Tibial nerve (tissue), 4 donors: ENCODE data around the gene TNFAIP8L2. TPM values are rescaled to one million over a fixed set of nuclear protein-coding genes. Genes with fewer than 3 reads are reported as not detected.
"Not testable (repeated sequence)": the region's sequence is repeated elsewhere in the genome, so short reads cannot be mapped to it uniquely, and the experiment has no call there.

ENCODE experiments used
- DNase-seq, 2 donors: peaks; one replicate each; pipeline ENCODE4 v3.0.0-alpha.2; 2019; ENCODE audit warnings: low spot score in 2 of 2
- H3K27ac ChIP-seq, 4 donors: fragments of 200-600 bp; sonication (generic) in 3 of 4; one replicate each; pipeline ENCODE4 v1.5.1; 2017 to 2019; ENCODE audit warnings: mild to moderate bottlenecking in 1 of 4
- H3K27me3 ChIP-seq, 2 donors: fragments of 200-600 bp; sonication (generic) in 1 of 2; one replicate each; pipeline versions ENCODE4 v1.5.1 to v1.6.0; 2017 to 2019
- H3K36me3 ChIP-seq, 3 donors: fragments of 200-600 bp; sonication (generic); one replicate each; pipeline ENCODE4 v1.5.1; 2018 to 2019
- H3K4me1 ChIP-seq, 4 donors: fragments of 200-600 bp; sonication (generic) in 3 of 4; one replicate each; pipeline ENCODE4 v1.5.1; 2017 to 2019
- H3K4me3 ChIP-seq, 4 donors: fragments of 200-600 bp; sonication (generic) in 3 of 4; one replicate each; pipeline ENCODE4 v1.5.1; 2017 to 2019; ENCODE audit warnings: mild to moderate bottlenecking in 1 of 4, moderate library complexity in 1 of 4
- H3K9me3 ChIP-seq, 4 donors: fragments of 200-600 bp; sonication (generic) in 3 of 4; one replicate each; pipeline ENCODE4 v1.5.1; 2017 to 2019
- CTCF ChIP-seq, 5 experiments: fragments of 200-600 bp in 3 of 5; fragments of 450-650 bp in 2 of 5; sonication (generic) in 3 of 5; IDR thresholded peaks; one replicate each; pipeline ENCODE4 v1.5.1; 2016 to 2019; ENCODE audit warnings: antibody characterized with exemption in 5 of 5, mild to moderate bottlenecking in 3 of 5, moderate library complexity in 2 of 5
- EP300 ChIP-seq, 2 donors: sonication (generic); formaldehyde crosslinking; IDR thresholded peaks; one replicate each; pipeline ENCODE4 v1.6.1; 2017; ENCODE audit warnings: antibody characterized with exemption in 2 of 2, mild to moderate bottlenecking in 1 of 2
- POLR2A ChIP-seq, 2 donors: fragments of 450-650 bp; IDR thresholded peaks; one replicate each; pipeline ENCODE4 v1.6.1; 2017; ENCODE audit warnings: antibody characterized with exemption in 2 of 2, mild to moderate bottlenecking in 2 of 2, moderate library complexity in 2 of 2
- WGBS, 2 donors: methylation state at CpG; one replicate each; pipeline ENCODE4 v1.1.5; 2018; 5-methylcytosine and 5-hydroxymethylcytosine counted together
- total RNA-seq, 4 donors: library from RNA; depleted of rRNA; stranded (reverse); fragments of >200 nt; gene quantifications; one replicate each; pipeline ENCODE4 v1.1.0, GENCODE V29; 2016

Gene TNFAIP8L2
- total RNA-seq, 4 donors from 2014 or later, result 4.4 to 12.9 (median 8.6) TPM

GRCh38 chr1:151198254-151199127 is 42.0 kb downstream of the TNFAIP8L2 start, which contains the start of gene PIP5K1A:
PIP5K1A (plus strand) TSS chr1:151198552; CDS start chr1:151198997, 445 bp downstream.
- Histone ChIP-seq H3K4me1 (peaks cover 0 to 50% (median 27%) of the 10 kb centered on the region in 4 donors), H3K27ac (peak within 1 kb of the TSS; percentile 74 to 95 (median 90)), H3K36me3 (peaks cover 0 to 10% (median 0%) of the 10 kb centered on the region in 3 donors), H3K27me3 (no peaks in the 10 kb centered on the region), H3K9me3 (no peaks in the 10 kb centered on the region), H3K4me3 (peak within 1 kb of the TSS; percentile 72 to 94 (median 84))
- DNase-seq, result peak; percentile 98
- TF ChIP-seq EP300 (IDR thresholded peaks at IDR 0.05) (peak; percentile 51 to 94), POLR2A (IDR thresholded peaks at IDR 0.05) (peak; percentile 65 to 80), CTCF (IDR thresholded peaks at IDR 0.05) (peak in 2 of 5 experiments; percentile 19 to 40)
- 0 to 1% methylated on average over 60 of the region's 60 CpGs for WGBS, 2 donors

- Histone ChIP-seq H3K36me3 (peaks cover 0 to 20% (median 0%) of the 10 kb centered on the region in 3 donors), H3K27ac (peak overlapping the region in 2 of 4 donors; percentile 89 to 95), H3K4me3 (peak overlapping the region; percentile 72 to 94 (median 84)), H3K4me1 (peaks cover 0 to 59% (median 27%) of the 10 kb centered on the region in 4 donors), H3K9me3 (no peaks in the 10 kb centered on the region), H3K27me3 (no peaks in the 10 kb centered on the region)
- DNase-seq, result peak in 1 of 2 donors; percentile 33
- TF ChIP-seq CTCF (IDR thresholded peaks at IDR 0.05) (no peak), EP300 (IDR thresholded peaks at IDR 0.05) (no peak), POLR2A (IDR thresholded peaks at IDR 0.05) (no peak)
- WGBS, 2 donors, result 17 to 19% methylated on average over 11 of the region's 11 CpGs
These were observed 43.6 kb downstream of the TNFAIP8L2 start for GRCh38 chr1:151199873-151200581.

- H3K27ac ChIP-seq, H3K27me3 ChIP-seq, H3K9me3 ChIP-seq, DNase-seq, H3K4me3 ChIP-seq: not testable (repeated sequence)
- Histone ChIP-seq H3K36me3 (peaks cover 3 to 65% (median 5%) of the 10 kb centered on the region in 3 donors), H3K4me1 (peaks cover 0 to 58% (median 14%) of the 10 kb centered on the region in 4 donors)
- 90 to 92% methylated on average over 12 of the region's 12 CpGs for WGBS, 2 donors
These were observed 49.0 kb downstream of the TNFAIP8L2 start for GRCh38 chr1:151205381-151205965.

Other genes starting within 250 kb of the TNFAIP8L2 start
- gene SETDB1, start 230.3 kb upstream of the TNFAIP8L2 start, total RNA-seq, result 10 to 100 TPM; 30.6 to 42.9 (median 35.3) TPM
- 100 to 1,000 TPM; 137 to 168 (median 140) TPM for gene CERS2, start 181.8 kb upstream of the TNFAIP8L2 start, total RNA-seq
- 10 to 100 TPM in 2 of 4 donors, 1 to 10 TPM in 2; 2.1 to 12.2 (median 7.8) TPM for gene ANXA9, start 174.4 kb upstream of the TNFAIP8L2 start, total RNA-seq
- gene MINDY1, start 149.7 kb upstream of the TNFAIP8L2 start, total RNA-seq, result 10 to 100 TPM; 45.5 to 63.2 (median 49.5) TPM
- gene PRUNE1, start 148.2 kb upstream of the TNFAIP8L2 start, total RNA-seq, result 10 to 100 TPM; 22.0 to 40.4 (median 28.5) TPM
- 1 to 10 TPM in 2 of 4 donors, under 1 TPM in 1, not detected in 1; 0.22 to 2.2 (median 1.3) TPM for gene BNIPL, start 120.1 kb upstream of the TNFAIP8L2 start, total RNA-seq
- 1 to 10 TPM; 5.0 to 9.6 (median 6.5) TPM for gene C1orf56, start 108.9 kb upstream of the TNFAIP8L2 start, total RNA-seq
- 10 to 100 TPM; 72.4 to 87.4 (median 80.8) TPM for gene CDC42SE1, start 97.0 kb upstream of the TNFAIP8L2 start, total RNA-seq
- gene MLLT11, start 96.3 kb upstream of the TNFAIP8L2 start, total RNA-seq, result 1 to 10 TPM; 1.2 to 2.7 (median 2.0) TPM
- 10 to 100 TPM; 17.4 to 43.1 (median 22.3) TPM for gene GABPB2, start 85.9 kb upstream of the TNFAIP8L2 start, total RNA-seq
- gene SEMA6C, start 10.0 kb upstream of the TNFAIP8L2 start, total RNA-seq, result 10 to 100 TPM; 15.5 to 28.7 (median 18.7) TPM
- gene LYSMD1, start 9.3 kb downstream of the TNFAIP8L2 start, total RNA-seq, result 10 to 100 TPM; 10.1 to 16.5 (median 13.8) TPM
- gene SCNM1, start 9.5 kb downstream of the TNFAIP8L2 start, total RNA-seq, result 10 to 100 TPM; 20.5 to 42.6 (median 31.2) TPM
- 1 to 10 TPM in 2 of 4 donors, not detected in 2; 1.1 to 4.8 TPM for gene TMOD4, start 19.3 kb downstream of the TNFAIP8L2 start, total RNA-seq
- 10 to 100 TPM; 24.5 to 35.5 (median 31.0) TPM for gene VPS72, start 33.5 kb downstream of the TNFAIP8L2 start, total RNA-seq
- 10 to 100 TPM; 52.6 to 89.0 (median 62.4) TPM for gene PIP5K1A, start 41.9 kb downstream of the TNFAIP8L2 start, total RNA-seq
- gene PSMD4, start 98.1 kb downstream of the TNFAIP8L2 start, total RNA-seq, result 100 to 1,000 TPM; 112 to 153 (median 120) TPM
- 10 to 100 TPM; 21.1 to 35.3 (median 27.1) TPM for gene ZNF687, start 125.7 kb downstream of the TNFAIP8L2 start, total RNA-seq
- 100 to 1,000 TPM in 1 of 4 donors, 10 to 100 TPM in 3; 69.9 to 100 (median 72.3) TPM for gene PI4KB, start 170.8 kb downstream of the TNFAIP8L2 start, total RNA-seq
- 10 to 100 TPM; 17.7 to 45.0 (median 32.8) TPM for gene RFX5, start 190.6 kb downstream of the TNFAIP8L2 start, total RNA-seq
- 100 to 1,000 TPM in 3 of 4 donors, 10 to 100 TPM in 1; 65.7 to 159 (median 130) TPM for gene SELENBP1, start 216.1 kb downstream of the TNFAIP8L2 start, total RNA-seq
- 100 to 1,000 TPM; 219 to 267 (median 232) TPM for gene PSMB4, start 242.9 kb downstream of the TNFAIP8L2 start, total RNA-seq